Ascending aorta (tissue), 2 donors: Measurements from ENCODE around the gene TMEM255B. TPM values are rescaled to one million over a fixed set of nuclear protein-coding genes. Genes with fewer than 3 reads are reported as not detected.

Source experiments
- DNase-seq, 2 donors: peaks; one replicate each; pipeline ENCODE4 v3.0.0-alpha.2; 2019; ENCODE audit warnings: low spot score in 2 of 2
- H3K27ac ChIP-seq, 2 donors: fragments of 200-600 bp; sonication (generic); one replicate each; pipeline ENCODE4 v1.5.1; 2016 to 2017; ENCODE audit warnings: mild to moderate bottlenecking in 1 of 2
- H3K27me3 ChIP-seq: fragments of 200-600 bp; sonication (generic); one replicate; pipeline ENCODE4 v1.5.1; 2017
- H3K36me3 ChIP-seq, 2 donors: fragments of 200-600 bp; sonication (generic); one replicate each; pipeline ENCODE4 v1.5.1; 2016
- H3K4me1 ChIP-seq, 2 donors: fragments of 200-600 bp; sonication (generic); one replicate each; pipeline ENCODE4 v1.5.1; 2016 to 2017; ENCODE audit warnings: mild to moderate bottlenecking in 1 of 2
- H3K4me3 ChIP-seq, 2 donors: fragments of 200-600 bp; sonication (generic); one replicate each; pipeline ENCODE4 v1.5.1; 2016 to 2017; ENCODE audit warnings: mild to moderate bottlenecking in 1 of 2
- H3K9me3 ChIP-seq, 2 donors: fragments of 200-600 bp; sonication (generic); one replicate each; pipeline ENCODE4 v1.5.1; 2016
- intact Hi-C: fragments of 100-400 bp; cut with DNase I; formaldehyde crosslinking; loops from one replicate; pipeline ENCODE4 v1.15.1; 2023
- total RNA-seq: library from RNA; depleted of rRNA; stranded (reverse); fragments of >200 nt; gene quantifications from one replicate; pipeline ENCODE4 v1.1.0, GENCODE V29; 2016
- TF ChIP-seq, protein P1 (sequence below), 3 experiments: fragments of 200-600 bp in 2 of 3; fragments of 450-650 bp in 1 of 3; sonication (generic) in 2 of 3; IDR thresholded peaks; one replicate each; pipeline ENCODE4 v1.5.1; 2016 to 2019; ENCODE audit warnings: antibody characterized with exemption in 3 of 3, mild to moderate bottlenecking in 1 of 3, moderate library complexity in 1 of 3

The TMEM255B gene
- total RNA-seq, 1 donor from 2014 or later = 4.7 TPM

- no peaks in the 10 kb centered on the region for H3K36me3 ChIP-seq
- TF ChIP-seq, protein P1, sequence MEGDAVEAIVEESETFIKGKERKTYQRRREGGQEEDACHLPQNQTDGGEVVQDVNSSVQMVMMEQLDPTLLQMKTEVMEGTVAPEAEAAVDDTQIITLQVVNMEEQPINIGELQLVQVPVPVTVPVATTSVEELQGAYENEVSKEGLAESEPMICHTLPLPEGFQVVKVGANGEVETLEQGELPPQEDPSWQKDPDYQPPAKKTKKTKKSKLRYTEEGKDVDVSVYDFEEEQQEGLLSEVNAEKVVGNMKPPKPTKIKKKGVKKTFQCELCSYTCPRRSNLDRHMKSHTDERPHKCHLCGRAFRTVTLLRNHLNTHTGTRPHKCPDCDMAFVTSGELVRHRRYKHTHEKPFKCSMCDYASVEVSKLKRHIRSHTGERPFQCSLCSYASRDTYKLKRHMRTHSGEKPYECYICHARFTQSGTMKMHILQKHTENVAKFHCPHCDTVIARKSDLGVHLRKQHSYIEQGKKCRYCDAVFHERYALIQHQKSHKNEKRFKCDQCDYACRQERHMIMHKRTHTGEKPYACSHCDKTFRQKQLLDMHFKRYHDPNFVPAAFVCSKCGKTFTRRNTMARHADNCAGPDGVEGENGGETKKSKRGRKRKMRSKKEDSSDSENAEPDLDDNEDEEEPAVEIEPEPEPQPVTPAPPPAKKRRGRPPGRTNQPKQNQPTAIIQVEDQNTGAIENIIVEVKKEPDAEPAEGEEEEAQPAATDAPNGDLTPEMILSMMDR (IDR thresholded peaks at IDR 0.05) = no peak
- no peaks in the 10 kb centered on the region for H3K4me1 ChIP-seq
- H3K9me3 ChIP-seq = no peaks in the 10 kb centered on the region
- DNase-seq = no peak
- H3K27ac ChIP-seq = no peak overlapping the region
- no peak overlapping the region for H3K4me3 ChIP-seq
- no peaks in the 10 kb centered on the region for H3K27me3 ChIP-seq
- intact Hi-C loops = no loop called here
Observed at GRCh38 chr13:113796211-113796963, 37.4 kb downstream of the TMEM255B start.

- Histone ChIP-seq H3K27ac (no peak overlapping the region), H3K27me3 (no peaks in the 10 kb centered on the region), H3K9me3 (no peaks in the 10 kb centered on the region), H3K36me3 (no peaks in the 10 kb centered on the region), H3K4me3 (no peak overlapping the region), H3K4me1 (no peaks in the 10 kb centered on the region)
- TF ChIP-seq, protein P1 (IDR thresholded peaks at IDR 0.05) = no peak
- intact Hi-C loops = no loop called here
- DNase-seq = no peak
Observed at GRCh38 chr13:113796964-113797676, 38.1 kb downstream of the TMEM255B start.

- H3K27me3 ChIP-seq = no peaks in the 10 kb centered on the region
- H3K27ac ChIP-seq = no peak overlapping the region
- intact Hi-C loops = no loop called here
- H3K9me3 ChIP-seq = no peaks in the 10 kb centered on the region
- no peak overlapping the region for H3K4me3 ChIP-seq
- TF ChIP-seq, protein P1 (IDR thresholded peaks at IDR 0.05) = no peak
- no peak for DNase-seq
- no peaks in the 10 kb centered on the region for H3K4me1 ChIP-seq
- no peaks in the 10 kb centered on the region for H3K36me3 ChIP-seq
Observed at GRCh38 chr13:113798200-113798811, 39.3 kb downstream of the TMEM255B start.

- Histone ChIP-seq H3K36me3 (no peaks in the 10 kb centered on the region), H3K27me3 (no peaks in the 10 kb centered on the region), H3K27ac (no peak overlapping the region), H3K4me1 (no peaks in the 10 kb centered on the region), H3K4me3 (no peak overlapping the region), H3K9me3 (no peaks in the 10 kb centered on the region)
- TF ChIP-seq, protein P1 (IDR thresholded peaks at IDR 0.05) = no peak
- no peak for DNase-seq
- intact Hi-C loops = no loop called here
Observed at GRCh38 chr13:113800576-113800926, 41.5 kb downstream of the TMEM255B start.

DNA sequence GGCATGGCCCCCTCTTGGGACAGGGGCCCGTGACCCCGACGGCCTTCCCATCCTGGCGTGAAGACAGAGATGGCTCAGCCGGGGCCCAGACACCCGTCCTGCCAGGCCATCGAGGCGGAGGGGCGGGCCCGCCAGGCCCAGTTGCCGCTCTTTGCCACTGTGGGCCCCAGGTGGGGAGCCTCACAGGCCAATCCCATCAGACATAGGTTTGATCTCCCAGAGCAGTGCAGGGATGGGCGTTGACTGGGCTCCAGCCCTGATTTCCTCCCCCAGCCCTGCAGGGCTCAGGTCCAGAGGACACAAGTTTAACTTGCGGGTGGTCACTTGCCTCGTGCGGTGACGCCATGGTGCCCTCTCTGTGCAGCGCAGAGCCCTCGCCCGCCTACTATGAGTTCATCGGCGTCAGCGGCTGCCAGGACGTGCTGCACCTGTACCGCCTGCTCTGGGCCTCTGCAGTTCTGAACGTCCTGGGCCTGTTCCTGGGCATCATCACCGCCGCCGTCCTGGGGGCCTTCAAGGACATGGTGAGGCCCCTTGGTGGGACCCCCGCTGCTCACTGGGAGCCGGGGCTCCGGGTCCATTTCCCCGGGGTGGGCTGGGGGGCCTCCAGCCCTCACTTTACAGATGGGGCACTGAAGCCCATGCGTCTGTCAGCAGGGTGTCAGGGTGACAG, 42.4 kb downstream of the TMEM255B start:
- no peak overlapping the region for H3K27ac ChIP-seq

More for the DNA sequence above, 42.4 kb downstream of the TMEM255B start:
- TF ChIP-seq, protein P1 (IDR thresholded peaks at IDR 0.05) = no peak
- Histone ChIP-seq H3K27me3 (no peaks in the 10 kb centered on the region), H3K9me3 (no peaks in the 10 kb centered on the region), H3K36me3 (no peaks in the 10 kb centered on the region), H3K4me1 (no peaks in the 10 kb centered on the region), H3K4me3 (no peak overlapping the region)
- no peak for DNase-seq
- intact Hi-C loops = no loop called here
